Measurements from ENCODE around the gene RPP21. TPM values are rescaled to one million over a fixed set of nuclear protein-coding genes. Genes with fewer than 3 reads are reported as not detected.

RPP21 gene
- polyA plus RNA-seq, 1 donor from 2014 or later, result 109 TPM

DNA sequence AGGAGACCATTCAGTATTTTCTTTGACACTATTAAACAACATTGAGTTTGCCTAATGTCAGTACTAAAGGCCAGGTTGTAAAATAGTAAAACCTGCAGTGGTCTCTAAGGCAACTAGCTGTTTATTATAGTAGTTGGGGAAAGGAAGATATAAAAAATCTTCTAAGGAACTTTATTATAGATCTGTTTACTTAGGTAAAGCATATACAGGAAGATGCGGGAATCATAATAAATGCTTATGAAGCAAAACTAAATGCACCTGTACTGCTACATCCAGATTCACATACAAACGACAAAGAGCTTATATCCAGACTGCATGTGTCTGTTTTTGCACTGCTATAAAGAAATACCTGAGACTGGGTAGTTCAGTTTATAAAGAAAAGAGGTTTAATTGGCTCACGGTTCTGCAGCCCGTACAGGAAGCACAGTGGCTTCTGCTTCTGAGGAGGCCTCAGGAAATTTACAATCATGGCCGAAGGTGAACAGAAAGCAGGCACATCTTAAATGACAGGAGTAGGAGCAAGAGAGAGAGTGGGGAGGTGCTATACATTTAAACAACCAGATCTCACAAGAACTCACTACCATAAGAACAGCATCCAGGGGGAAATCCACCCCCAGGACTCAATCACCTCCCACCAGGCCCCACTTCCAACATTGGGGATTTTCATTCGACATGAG lies 26.9 kb upstream of the RPP21 start:
- Histone ChIP-seq H3K79me2 (replicated peaks; ENCODE audit: insufficient read depth, low read length) (peaks cover 63% of the 10 kb centered on the region), H3K9me2 (ENCODE audit: insufficient read depth, low read length) (no peaks in the 10 kb centered on the region), H3K4me2 (ENCODE audit: low read length) (no peak overlapping the region), H3K27ac (ENCODE audit: low read length) (no peak overlapping the region), H3K9me3 (ENCODE audit: low read length) (no peaks in the 10 kb centered on the region), H3K36me3 (ENCODE audit: insufficient read depth, low read length) (no peaks in the 10 kb centered on the region), H3K4me3 (ENCODE audit: low read length) (no peak overlapping the region), H3K27me3 (ENCODE audit: insufficient read depth, low read depth, low read length) (no peaks in the 10 kb centered on the region), H4K20me1 (ENCODE audit: insufficient read depth) (no peaks in the 10 kb centered on the region), H2AFZ (ENCODE audit: low read depth, low read length) (no peak overlapping the region), H3K9ac (ENCODE audit: low read length) (no peak overlapping the region), H3F3A (ENCODE audit: insufficient read depth, low read length, poor library complexity, severe bottlenecking) (no peaks in the 10 kb centered on the region)
- TF ChIP-seq TAF1 (IDR thresholded peaks at IDR 0.05; ENCODE audit: low read depth), result no peak
- no peak for TF ChIP-seq MXI1 (conservative IDR thresholded peaks at IDR 0.05; ENCODE audit: poor library complexity, severe bottlenecking)
- TF ChIP-seq RAD21 (conservative IDR thresholded peaks at IDR 0.05), result no peak
- no peak for TF ChIP-seq SMC3 (conservative IDR thresholded peaks at IDR 0.05; ENCODE audit: poor library complexity)
- TF ChIP-seq, protein P1, sequence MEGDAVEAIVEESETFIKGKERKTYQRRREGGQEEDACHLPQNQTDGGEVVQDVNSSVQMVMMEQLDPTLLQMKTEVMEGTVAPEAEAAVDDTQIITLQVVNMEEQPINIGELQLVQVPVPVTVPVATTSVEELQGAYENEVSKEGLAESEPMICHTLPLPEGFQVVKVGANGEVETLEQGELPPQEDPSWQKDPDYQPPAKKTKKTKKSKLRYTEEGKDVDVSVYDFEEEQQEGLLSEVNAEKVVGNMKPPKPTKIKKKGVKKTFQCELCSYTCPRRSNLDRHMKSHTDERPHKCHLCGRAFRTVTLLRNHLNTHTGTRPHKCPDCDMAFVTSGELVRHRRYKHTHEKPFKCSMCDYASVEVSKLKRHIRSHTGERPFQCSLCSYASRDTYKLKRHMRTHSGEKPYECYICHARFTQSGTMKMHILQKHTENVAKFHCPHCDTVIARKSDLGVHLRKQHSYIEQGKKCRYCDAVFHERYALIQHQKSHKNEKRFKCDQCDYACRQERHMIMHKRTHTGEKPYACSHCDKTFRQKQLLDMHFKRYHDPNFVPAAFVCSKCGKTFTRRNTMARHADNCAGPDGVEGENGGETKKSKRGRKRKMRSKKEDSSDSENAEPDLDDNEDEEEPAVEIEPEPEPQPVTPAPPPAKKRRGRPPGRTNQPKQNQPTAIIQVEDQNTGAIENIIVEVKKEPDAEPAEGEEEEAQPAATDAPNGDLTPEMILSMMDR (IDR thresholded peaks at IDR 0.05; ENCODE audit: poor library complexity, severe bottlenecking), result no peak
- TF ChIP-seq EP300 (conservative IDR thresholded peaks at IDR 0.05; ENCODE audit: poor library complexity, severe bottlenecking), result no peak
- no peak for TF ChIP-seq EZH2 (IDR thresholded peaks at IDR 0.05; ENCODE audit: borderline replicate concordance, insufficient read depth, low read length, poor library complexity, severe bottlenecking)
- TF ChIP-seq, protein P2, sequence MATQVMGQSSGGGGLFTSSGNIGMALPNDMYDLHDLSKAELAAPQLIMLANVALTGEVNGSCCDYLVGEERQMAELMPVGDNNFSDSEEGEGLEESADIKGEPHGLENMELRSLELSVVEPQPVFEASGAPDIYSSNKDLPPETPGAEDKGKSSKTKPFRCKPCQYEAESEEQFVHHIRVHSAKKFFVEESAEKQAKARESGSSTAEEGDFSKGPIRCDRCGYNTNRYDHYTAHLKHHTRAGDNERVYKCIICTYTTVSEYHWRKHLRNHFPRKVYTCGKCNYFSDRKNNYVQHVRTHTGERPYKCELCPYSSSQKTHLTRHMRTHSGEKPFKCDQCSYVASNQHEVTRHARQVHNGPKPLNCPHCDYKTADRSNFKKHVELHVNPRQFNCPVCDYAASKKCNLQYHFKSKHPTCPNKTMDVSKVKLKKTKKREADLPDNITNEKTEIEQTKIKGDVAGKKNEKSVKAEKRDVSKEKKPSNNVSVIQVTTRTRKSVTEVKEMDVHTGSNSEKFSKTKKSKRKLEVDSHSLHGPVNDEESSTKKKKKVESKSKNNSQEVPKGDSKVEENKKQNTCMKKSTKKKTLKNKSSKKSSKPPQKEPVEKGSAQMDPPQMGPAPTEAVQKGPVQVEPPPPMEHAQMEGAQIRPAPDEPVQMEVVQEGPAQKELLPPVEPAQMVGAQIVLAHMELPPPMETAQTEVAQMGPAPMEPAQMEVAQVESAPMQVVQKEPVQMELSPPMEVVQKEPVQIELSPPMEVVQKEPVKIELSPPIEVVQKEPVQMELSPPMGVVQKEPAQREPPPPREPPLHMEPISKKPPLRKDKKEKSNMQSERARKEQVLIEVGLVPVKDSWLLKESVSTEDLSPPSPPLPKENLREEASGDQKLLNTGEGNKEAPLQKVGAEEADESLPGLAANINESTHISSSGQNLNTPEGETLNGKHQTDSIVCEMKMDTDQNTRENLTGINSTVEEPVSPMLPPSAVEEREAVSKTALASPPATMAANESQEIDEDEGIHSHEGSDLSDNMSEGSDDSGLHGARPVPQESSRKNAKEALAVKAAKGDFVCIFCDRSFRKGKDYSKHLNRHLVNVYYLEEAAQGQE (IDR thresholded peaks at IDR 0.05; ENCODE audit: borderline replicate concordance), result no peak
- TF ChIP-seq POLR2AphosphoS5 (IDR thresholded peaks at IDR 0.05), result no peak

DNA sequence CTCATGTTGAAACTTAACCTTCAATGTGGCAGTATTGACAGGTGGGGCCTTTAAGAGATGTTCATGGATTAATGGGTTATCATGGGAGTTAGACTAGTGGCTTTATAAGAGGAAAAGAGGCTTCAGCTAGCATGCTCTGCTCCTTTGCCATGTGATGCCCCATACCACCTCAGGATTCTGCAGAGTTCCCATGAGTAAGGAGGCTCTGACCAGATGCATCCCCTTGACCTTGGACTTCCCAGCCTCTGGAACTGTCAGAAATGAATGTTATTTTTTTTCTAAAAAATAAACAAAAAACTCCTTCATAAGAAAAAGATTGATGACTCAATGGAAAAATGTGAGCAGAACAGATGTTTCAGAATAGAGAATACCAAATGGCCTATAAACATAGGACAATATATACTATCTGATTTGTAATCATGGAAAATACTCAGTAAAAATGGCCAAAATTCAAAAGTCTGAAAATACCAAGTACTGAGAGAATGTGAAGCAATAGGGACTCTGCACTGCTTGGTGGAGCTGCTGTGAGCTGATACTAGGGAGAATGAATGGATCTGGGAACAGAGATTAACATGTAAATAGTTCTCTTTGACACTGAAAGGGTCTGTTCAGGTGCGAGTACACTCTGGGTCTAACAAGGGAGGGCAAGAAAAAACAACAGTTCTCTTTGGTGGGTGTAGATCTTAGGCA lies 25.7 kb upstream of the RPP21 start:
- Histone ChIP-seq H3K27ac (ENCODE audit: low read length) (no peak overlapping the region), H3K9me3 (ENCODE audit: low read length) (no peaks in the 10 kb centered on the region), H3F3A (ENCODE audit: insufficient read depth, low read length, poor library complexity, severe bottlenecking) (no peaks in the 10 kb centered on the region), H3K9ac (ENCODE audit: low read length) (no peak overlapping the region), H3K4me2 (ENCODE audit: low read length) (no peak overlapping the region), H3K4me3 (ENCODE audit: low read length) (no peak overlapping the region), H4K20me1 (ENCODE audit: insufficient read depth) (no peaks in the 10 kb centered on the region), H3K27me3 (ENCODE audit: insufficient read depth, low read depth, low read length) (no peaks in the 10 kb centered on the region), H3K79me2 (replicated peaks; ENCODE audit: insufficient read depth, low read length) (peaks cover 71% of the 10 kb centered on the region), H3K9me2 (ENCODE audit: insufficient read depth, low read length) (no peaks in the 10 kb centered on the region), H2AFZ (ENCODE audit: low read depth, low read length) (no peak overlapping the region), H3K36me3 (ENCODE audit: insufficient read depth, low read length) (no peaks in the 10 kb centered on the region)
- TF ChIP-seq RAD21 (conservative IDR thresholded peaks at IDR 0.05), result no peak
- TF ChIP-seq POLR2AphosphoS5 (IDR thresholded peaks at IDR 0.05), result no peak
